ENCODE measurements around the gene CFAP43. TPM values are rescaled to one million over a fixed set of nuclear protein-coding genes. Genes with fewer than 3 reads are reported as not detected.

CFAP43 gene
- total and polyA plus RNA-seq, 4 donors = 0.10 to 0.33 (median 0.15) TPM

- peak overlapping the region in 1 of 2 donors; percentile 58 for H3K9ac ChIP-seq (ENCODE audit: low read depth in 1 of 2, low read length in 2 of 2)
- no peaks in the 10 kb centered on the region for H3K36me3 ChIP-seq (ENCODE audit: control insufficient read depth in 4 of 4, insufficient read depth in 3 of 4, low read depth in 1 of 4, low read length in 3 of 4)
- peaks cover 1 to 16% (median 7%) of the 10 kb centered on the region in 4 donors for H3K4me1 ChIP-seq (ENCODE audit: control insufficient read depth in 4 of 4, insufficient read depth in 4 of 4, low read length in 3 of 4)
- peak overlapping the region; percentile 78 to 84 (median 79) for H3K4me3 ChIP-seq (ENCODE audit: low read depth in 1 of 3, low read length in 3 of 3)
- WGBS = 4% methylated on average over 20 of the region's 20 CpGs
- no peaks in the 10 kb centered on the region for H3K27me3 ChIP-seq (ENCODE audit: control insufficient read depth in 4 of 4, insufficient read depth in 4 of 4, low read length in 3 of 4)
- H3K27ac ChIP-seq (ENCODE audit: low read depth in 1 of 2, low read length in 2 of 2) = peak overlapping the region in 1 of 2 donors; percentile 38
- DNase-seq (ENCODE audit: low spot score) = no peak
- H3K9me3 ChIP-seq (ENCODE audit: control insufficient read depth in 4 of 4, low read length in 3 of 4) = no peaks in the 10 kb centered on the region
- peak in 1 of 2 donors; percentile 39 for TF ChIP-seq RXRA (IDR thresholded peaks at IDR 0.05)
- no peak for TF ChIP-seq FOXA2 (IDR thresholded peaks at IDR 0.05)
- peak; percentile 25 to 57 for TF ChIP-seq HNF4A (conservative IDR thresholded peaks at IDR 0.05)
- peak; percentile 47 for TF ChIP-seq YY1 (IDR thresholded peaks at IDR 0.05)
Observed at GRCh38 chr10:104232613-104233102, 494 bp upstream of the CFAP43 start.

- H3K36me3 ChIP-seq (ENCODE audit: control insufficient read depth in 4 of 4, insufficient read depth in 3 of 4, low read depth in 1 of 4, low read length in 3 of 4) = no peaks in the 10 kb centered on the region
- no peak for TF ChIP-seq ZBTB33 (IDR thresholded peaks at IDR 0.05)
- no peak for TF ChIP-seq HNF4G (IDR thresholded peaks at IDR 0.05)
- TF ChIP-seq EGR1 (IDR thresholded peaks at IDR 0.05; ENCODE audit: low read depth in 2 of 2) = no peak
- TF ChIP-seq GABPA (IDR thresholded peaks at IDR 0.05 in 1 of 2, conservative IDR thresholded peaks at IDR 0.05 in 1 of 2) = no peak
- no peak for TF ChIP-seq ATF3 (IDR thresholded peaks at IDR 0.05)
- WGBS = 89% methylated on average over 4 of the region's 4 CpGs
- DNase-seq (ENCODE audit: low spot score) = no peak
- H3K9ac ChIP-seq (ENCODE audit: low read depth in 1 of 2, low read length in 2 of 2) = no peak overlapping the region
- H3K4me1 ChIP-seq (ENCODE audit: control insufficient read depth in 4 of 4, insufficient read depth in 4 of 4, low read length in 3 of 4) = peaks cover 1 to 16% (median 7%) of the 10 kb centered on the region in 4 donors
- no peaks in the 10 kb centered on the region for H3K27me3 ChIP-seq (ENCODE audit: control insufficient read depth in 4 of 4, insufficient read depth in 4 of 4, low read length in 3 of 4)
- H3K4me3 ChIP-seq (ENCODE audit: low read depth in 1 of 3, low read length in 3 of 3) = no peak overlapping the region
- no peak overlapping the region for H3K27ac ChIP-seq (ENCODE audit: low read depth in 1 of 2, low read length in 2 of 2)
- no peaks in the 10 kb centered on the region for H3K9me3 ChIP-seq (ENCODE audit: control insufficient read depth in 4 of 4, low read length in 3 of 4)
Observed at GRCh38 chr10:104230490-104230889, 1.7 kb downstream of the CFAP43 start.

GRCh38 chr10:104223304-104223703 is 8.9 kb downstream of the CFAP43 start:
- Histone ChIP-seq H3K9me3 (ENCODE audit: control insufficient read depth in 4 of 4, low read length in 3 of 4) (no peaks in the 10 kb centered on the region), H3K9ac (ENCODE audit: low read depth in 1 of 2, low read length in 2 of 2) (no peak overlapping the region), H3K27me3 (ENCODE audit: control insufficient read depth in 4 of 4, insufficient read depth in 4 of 4, low read length in 3 of 4) (no peaks in the 10 kb centered on the region), H3K4me1 (ENCODE audit: control insufficient read depth in 4 of 4, insufficient read depth in 4 of 4, low read length in 3 of 4) (peaks cover 0 to 6% (median 0%) of the 10 kb centered on the region in 4 donors), H3K4me3 (ENCODE audit: low read depth in 1 of 3, low read length in 3 of 3) (no peak overlapping the region), H3K27ac (ENCODE audit: low read depth in 1 of 2, low read length in 2 of 2) (no peak overlapping the region), H3K36me3 (ENCODE audit: control insufficient read depth in 4 of 4, insufficient read depth in 3 of 4, low read depth in 1 of 4, low read length in 3 of 4) (no peaks in the 10 kb centered on the region)
- TF ChIP-seq FOXA1 (IDR thresholded peaks at IDR 0.05) = no peak
- no peak for TF ChIP-seq JUND (IDR thresholded peaks at IDR 0.05)
- no peak for TF ChIP-seq MAX (IDR thresholded peaks at IDR 0.05)
- no peak for TF ChIP-seq GABPA (IDR thresholded peaks at IDR 0.05 in 1 of 2, conservative IDR thresholded peaks at IDR 0.05 in 1 of 2)
- DNase-seq (ENCODE audit: low spot score) = no peak

GRCh38 chr10:104220522-104220921 is 11.6 kb downstream of the CFAP43 start:
- no peak for DNase-seq (ENCODE audit: low spot score)
- Histone ChIP-seq H3K9me3 (ENCODE audit: control insufficient read depth in 4 of 4, low read length in 3 of 4) (no peaks in the 10 kb centered on the region), H3K9ac (ENCODE audit: low read depth in 1 of 2, low read length in 2 of 2) (no peak overlapping the region), H3K27ac (ENCODE audit: low read depth in 1 of 2, low read length in 2 of 2) (no peak overlapping the region), H3K4me3 (ENCODE audit: low read depth in 1 of 3, low read length in 3 of 3) (no peak overlapping the region), H3K4me1 (ENCODE audit: control insufficient read depth in 4 of 4, insufficient read depth in 4 of 4, low read length in 3 of 4) (peaks cover 0 to 6% (median 0%) of the 10 kb centered on the region in 4 donors), H3K36me3 (ENCODE audit: control insufficient read depth in 4 of 4, insufficient read depth in 3 of 4, low read depth in 1 of 4, low read length in 3 of 4) (no peaks in the 10 kb centered on the region), H3K27me3 (ENCODE audit: control insufficient read depth in 4 of 4, insufficient read depth in 4 of 4, low read length in 3 of 4) (peaks cover 0 to 3% (median 0%) of the 10 kb centered on the region in 4 donors)
- WGBS = 21% methylated on average over 2 of the region's 2 CpGs
- TF ChIP-seq HNF4A (conservative IDR thresholded peaks at IDR 0.05) = peak; percentile 75 to 87
- no peak for TF ChIP-seq MAX (IDR thresholded peaks at IDR 0.05)
- TF ChIP-seq EGR1 (IDR thresholded peaks at IDR 0.05; ENCODE audit: low read depth in 2 of 2) = no peak
- TF ChIP-seq ZBTB33 (IDR thresholded peaks at IDR 0.05) = no peak
- peak; percentile 58 for TF ChIP-seq HNF4G (IDR thresholded peaks at IDR 0.05)
- TF ChIP-seq YY1 (IDR thresholded peaks at IDR 0.05) = no peak
- no peak for TF ChIP-seq REST (IDR thresholded peaks at IDR 0.05)
- no peak for TF ChIP-seq NR2F2 (IDR thresholded peaks at IDR 0.05)
- peak; percentile 79 for TF ChIP-seq SP1 (IDR thresholded peaks at IDR 0.05)
- peak in 1 of 2 donors; percentile 18 for TF ChIP-seq RXRA (IDR thresholded peaks at IDR 0.05)

All from liver (tissue), 9 donors.